Activated T-helper 9 cell treated with anti-CD3 and anti-CD28 coated beads, Interleukin-2, amount 50 U/mL, for 16 hours (primary cell): Measurements from ENCODE around the gene SLC66A1.
A peak's percentile ranks its signal among the peaks of the same experiment; 100 is the strongest.

ENCODE experiments used
- DNase-seq: peaks from one replicate; pipeline ENCODE4 v3.0.0-alpha.2; 2020; ENCODE audit warnings: low read depth

Gene SLC66A1

GRCh38 chr1:19325368-19325957, 13.3 kb downstream of the SLC66A1 start:
- DNase-seq, result no peak

- no peak for DNase-seq
Observed at GRCh38 chr1:19325958-19326747, 14.0 kb downstream of the SLC66A1 start.

GRCh38 chr1:19326748-19327065, 14.6 kb downstream of the SLC66A1 start:
- no peak for DNase-seq

GRCh38 chr1:19327301-19327700, 15.2 kb downstream of the SLC66A1 start:
- no peak for DNase-seq

- DNase-seq, result no peak
Observed at GRCh38 chr1:19327736-19328135, 15.6 kb downstream of the SLC66A1 start.

GRCh38 chr1:19328486-19328885, 16.4 kb downstream of the SLC66A1 start:
- DNase-seq, result no peak

GRCh38 chr1:19329188-19329587, 17.1 kb downstream of the SLC66A1 start:
- no peak for DNase-seq

GRCh38 chr1:19329611-19330010, 17.5 kb downstream of the SLC66A1 start:
- DNase-seq, result no peak

GRCh38 chr1:19330449-19331135, 18.5 kb downstream of the SLC66A1 start:
- no peak for DNase-seq

- no peak for DNase-seq
Observed at GRCh38 chr1:19331262-19331878, 19.2 kb downstream of the SLC66A1 start.

GRCh38 chr1:19332832-19333231, 20.7 kb downstream of the SLC66A1 start:
- no peak for DNase-seq

- DNase-seq, result no peak
Observed at GRCh38 chr1:19333587-19334354, 21.6 kb downstream of the SLC66A1 start.

GRCh38 chr1:19336543-19336942, 24.4 kb downstream of the SLC66A1 start:
- peak; percentile 25 for DNase-seq

GRCh38 chr1:19337289-19337688, 25.2 kb downstream of the SLC66A1 start:
- DNase-seq, result no peak

GRCh38 chr1:19338323-19338762, 26.2 kb downstream of the SLC66A1 start:
- no peak for DNase-seq

- DNase-seq, result no peak
Observed at GRCh38 chr1:19339214-19339861, 27.2 kb downstream of the SLC66A1 start.

- no peak for DNase-seq
Observed at GRCh38 chr1:19340387-19340937, 28.3 kb downstream of the SLC66A1 start.

GRCh38 chr1:19341201-19342061, 29.3 kb downstream of the SLC66A1 start:
- peak; percentile 68 for DNase-seq

- DNase-seq, result no peak
Observed at GRCh38 chr1:19342062-19342750, 30.1 kb downstream of the SLC66A1 start.
